ENCODE results near the gene RANBP1. TPM values are rescaled to one million over a fixed set of nuclear protein-coding genes. Genes with fewer than 3 reads are reported as not detected.

RANBP1 gene
- total RNA-seq, 1 experiment from 2014 or later, result 522 TPM

- no peak overlapping the region for H3K9ac ChIP-seq (ENCODE audit: extremely low read depth, insufficient read length, low read length)
These were observed 8.4 kb upstream of the RANBP1 start for GRCh38 chr22:20107471-20107901.

More at GRCh38 chr22:20107471-20107901, 8.4 kb upstream of the RANBP1 start:
- H2BK120ac ChIP-seq (ENCODE audit: low read depth, low read length, poor library complexity, severe bottlenecking), result no peak overlapping the region
- H3K27ac ChIP-seq (ENCODE audit: insufficient read length, low read depth, low read length), result no peak overlapping the region
- H3K4me1 ChIP-seq (ENCODE audit: insufficient read depth, low read length), result no peaks in the 10 kb centered on the region
- H2AK5ac ChIP-seq (ENCODE audit: insufficient read length, low read length), result no peak overlapping the region
- Mint-ChIP-seq H3K27ac (no peak overlapping the region), H3K36me3 (ENCODE audit: insufficient read depth in 1 of 3, low read depth in 3 of 3) (peaks cover 26 to 87% (median 76%) of the 10 kb centered on the region in 3 experiments; a peak in 6 of 7 replicates), H3K4me1 (no peaks in the 10 kb centered on the region; a peak in 2 of 4 replicates), H3K27me3 (ENCODE audit: low read depth) (no peaks in the 10 kb centered on the region; the same call in 1 of the 2 replicates), H3K9me3 (no peaks in the 10 kb centered on the region), H3K4me3 (no peak overlapping the region)
- H3K23me2 ChIP-seq (ENCODE audit: insufficient read length, low read depth, low read length, poor library complexity, severe bottlenecking), result no peaks in the 10 kb centered on the region
- H2AFZ ChIP-seq (ENCODE audit: low read length), result no peak overlapping the region
- no peak overlapping the region for H3K23ac ChIP-seq (ENCODE audit: insufficient read length, low read depth, low read length)
- H2BK15ac ChIP-seq (ENCODE audit: low read depth, low read length), result no peak overlapping the region
- H3T11ph ChIP-seq (ENCODE audit: low read length), result no peak overlapping the region
- TF ChIP-seq CTCF (conservative IDR thresholded peaks at IDR 0.05), result no peak
- no peak overlapping the region for H4K91ac ChIP-seq (ENCODE audit: insufficient read length, low read depth, low read length)
- no peak for DNase-seq
- no peak overlapping the region for H2BK5ac ChIP-seq (ENCODE audit: insufficient read length, low read length)
- H3K4ac ChIP-seq (ENCODE audit: low read depth, low read length), result no peak overlapping the region
- no peak overlapping the region for H4K8ac ChIP-seq (replicated peaks; ENCODE audit: insufficient read length, low read depth, low read length)
- H3K79me2 ChIP-seq (ENCODE audit: insufficient read depth, low read length), result 0 out of 2 replicates have a peak, but pooled peaks cover 2% of the 10 kb centered on the region
- no peak overlapping the region for H3K56ac ChIP-seq (ENCODE audit: insufficient read length, low read depth, low read length)
- no peaks in the 10 kb centered on the region; the same call in 1 of the 2 replicates for H3K27me3 ChIP-seq (ENCODE audit: insufficient read depth, low read length)
- H3K4me2 ChIP-seq (ENCODE audit: insufficient read depth, insufficient read length, low read length), result no peak overlapping the region
- H3K9me3 ChIP-seq (ENCODE audit: control insufficient read depth, low read depth, low read length), result no peaks in the 10 kb centered on the region
- WGBS (ENCODE audit: extremely low coverage, insufficient read length, low lambda C conversion rate), result no CpG with 5 or more reads among the region's 7 CpGs
- H3K14ac ChIP-seq (ENCODE audit: insufficient read depth, low read length), result no peak overlapping the region
- H3K79me1 ChIP-seq (ENCODE audit: insufficient read depth, low read depth, low read length, poor library complexity, severe bottlenecking), result no peaks in the 10 kb centered on the region
- H4K5ac ChIP-seq (ENCODE audit: insufficient read length, low read depth, low read length), result no peak overlapping the region
- H2BK20ac ChIP-seq (ENCODE audit: low read depth, low read length, poor library complexity, severe bottlenecking), result no peak overlapping the region
- no peak overlapping the region for H2BK12ac ChIP-seq (ENCODE audit: insufficient read length, low read depth, low read length)
- H4K20me1 ChIP-seq (ENCODE audit: control insufficient read depth, insufficient read depth, insufficient read length), result no peaks in the 10 kb centered on the region
- H3K18ac ChIP-seq (ENCODE audit: insufficient read length, low read depth, low read length), result no peak overlapping the region

Data from H9 (cell line).